Body of pancreas (tissue), 4 donors: ENCODE measurements around the gene CKAP5. TPM values are rescaled to one million over a fixed set of nuclear protein-coding genes. Genes with fewer than 3 reads are reported as not detected.

Source experiments
- ATAC-seq: fragments of 150-250 bp; one replicate; pipeline ENCODE4 v1.9.1; 2016
- DNase-seq, 4 donors: peaks; one replicate each; pipeline ENCODE4 v3.0.0-alpha.2; 2019
- H3K27ac ChIP-seq, 4 donors: fragments of 200-600 bp; sonication (generic); 1 replicate in 3 of 4; 2 replicates in 1 of 4; pipeline versions ENCODE4 v1.5.1 to v1.6.1; 2016 to 2019; ENCODE audit warnings: mild to moderate bottlenecking in 1 of 4, mixed read lengths in 1 of 4, moderate library complexity in 1 of 4
- H3K27me3 ChIP-seq, 2 donors: fragments of 200-600 bp; sonication (generic); one replicate each; pipeline ENCODE4 v1.6.0; 2016; ENCODE audit warnings: mild to moderate bottlenecking in 1 of 2
- H3K36me3 ChIP-seq, 2 donors: fragments of 200-600 bp; sonication (generic); replicated peaks in 1 of 2; 2 replicates each; pipeline ENCODE4 v1.5.1; 2016; ENCODE audit warnings: low read depth in 2 of 2; ENCODE audit not compliant: insufficient read depth in 1 of 2
- H3K4me1 ChIP-seq: fragments of 200-600 bp; sonication (generic); one replicate; pipeline ENCODE4 v1.6.0; 2016
- H3K4me3 ChIP-seq, 2 donors: fragments of 200-600 bp; sonication (generic); 1 replicate in 1 of 2; 2 replicates in 1 of 2; pipeline ENCODE4 v1.5.1; 2016 to 2019
- H3K9me3 ChIP-seq, 3 donors: fragments of 200-600 bp; sonication (generic); 1 replicate in 2 of 3; 2 replicates in 1 of 3; pipeline ENCODE4 v1.5.1; 2016
- CTCF ChIP-seq, 7 experiments: fragments of 450-650 bp in 4 of 7; fragments of 200-600 bp in 3 of 7; sonication (generic) in 3 of 7; IDR thresholded peaks; one replicate each; pipeline ENCODE4 v1.5.1; 2016 to 2019; ENCODE audit warnings: antibody characterized with exemption in 7 of 7
- POLR2A ChIP-seq, 3 donors: fragments of 450-650 bp; IDR thresholded peaks; one replicate each; pipeline ENCODE4 v1.6.1; 2016; ENCODE audit warnings: antibody characterized with exemption in 3 of 3, mild to moderate bottlenecking in 2 of 3
- WGBS, 2 donors: methylation state at CpG; one replicate each; pipeline ENCODE4 v1.1.5; 2017; 5-methylcytosine and 5-hydroxymethylcytosine counted together
- intact Hi-C: fragments of 100-400 bp; cut with DNase I; formaldehyde crosslinking; loops from one replicate; pipeline ENCODE4 v1.15.1; 2023
- total RNA-seq, 2 donors: library from RNA; depleted of rRNA; stranded (reverse); fragments of >200 nt; gene quantifications; one replicate each; pipeline ENCODE4 v1.1.0, GENCODE V29; 2016

Gene CKAP5
- total RNA-seq, 2 donors from 2014 or later, result 22.8 to 24.7 TPM

GRCh38 chr11:46696212-46696558 is 149.9 kb downstream of the CKAP5 start:
- intact Hi-C loops, result no loop called here
- no peak for ATAC-seq
- peak in 2 of 4 donors; percentile 31 to 37 for DNase-seq
- peaks cover 0 to 8% of the 10 kb centered on the region in 2 donors for H3K36me3 ChIP-seq
- no peak overlapping the region for H3K4me3 ChIP-seq
- H3K27ac ChIP-seq, result peak overlapping the region in 1 of 4 donors; percentile 13
- H3K27me3 ChIP-seq, result no peaks in the 10 kb centered on the region
- peaks cover 28% of the 10 kb centered on the region for H3K4me1 ChIP-seq
- 62 to 74% methylated on average over 6 to 10 of the region's 11 CpGs for WGBS, 2 donors
- H3K9me3 ChIP-seq, result no peaks in the 10 kb centered on the region
- TF ChIP-seq POLR2A (IDR thresholded peaks at IDR 0.05) (no peak), CTCF (IDR thresholded peaks at IDR 0.05) (no peak)

- DNase-seq (no peak), ATAC-seq (no peak)
- Histone ChIP-seq H3K36me3 (peaks cover 0 to 10% of the 10 kb centered on the region in 2 donors), H3K4me1 (peaks cover 28% of the 10 kb centered on the region), H3K4me3 (no peak overlapping the region), H3K27me3 (no peaks in the 10 kb centered on the region), H3K9me3 (no peaks in the 10 kb centered on the region), H3K27ac (no peak overlapping the region)
- TF ChIP-seq CTCF (IDR thresholded peaks at IDR 0.05) (no peak), POLR2A (IDR thresholded peaks at IDR 0.05) (no peak)
- intact Hi-C loops, result no loop called here
- WGBS, 2 donors, result 88% methylated on average over 5 to 12 of the region's 12 CpGs
Measured at GRCh38 chr11:46695345-46696211, 150.5 kb downstream of the CKAP5 start.

DNA sequence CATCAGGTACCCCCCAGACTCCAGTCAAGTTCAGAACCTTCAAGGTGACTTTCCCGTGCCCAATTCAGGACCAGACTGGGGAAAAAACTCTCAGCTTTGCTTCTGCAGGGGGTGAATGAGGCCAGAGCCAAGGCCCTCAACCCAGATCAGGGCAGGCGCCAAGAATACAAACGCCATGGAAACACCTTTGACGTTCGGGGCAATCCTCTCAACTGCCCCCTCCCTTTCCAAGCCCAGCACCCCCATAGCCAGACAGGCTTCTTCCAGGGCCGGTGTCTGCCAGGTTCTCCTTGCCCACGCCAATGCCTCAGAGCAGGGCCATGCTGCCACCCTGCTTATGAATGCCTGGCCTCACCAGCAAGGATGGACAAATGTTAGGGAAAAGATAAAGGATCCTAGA is 151.5 kb downstream of the CKAP5 start:
- H3K36me3 ChIP-seq, result peaks cover 0 to 10% of the 10 kb centered on the region in 2 donors
- ATAC-seq (no peak), DNase-seq (no peak)
- no peaks in the 10 kb centered on the region for H3K9me3 ChIP-seq
- peaks cover 24% of the 10 kb centered on the region for H3K4me1 ChIP-seq
- TF ChIP-seq POLR2A (IDR thresholded peaks at IDR 0.05) (no peak), CTCF (IDR thresholded peaks at IDR 0.05) (no peak)
- whole genome bisulfite sequencing, 2 donors, result 85% methylated on average over 7 of the region's 7 CpGs; no CpG with 5 or more reads in 1 of the 2 donors
- intact Hi-C loops, result no loop called here
- no peaks in the 10 kb centered on the region for H3K27me3 ChIP-seq
- no peak overlapping the region for H3K27ac ChIP-seq
- H3K4me3 ChIP-seq, result no peak overlapping the region

- H3K36me3 ChIP-seq, result peaks cover 0 to 10% of the 10 kb centered on the region in 2 donors
- DNase-seq, result no peak
- TF ChIP-seq CTCF (IDR thresholded peaks at IDR 0.05) (no peak), POLR2A (IDR thresholded peaks at IDR 0.05) (no peak)
- no peaks in the 10 kb centered on the region for H3K27me3 ChIP-seq
- H3K27ac ChIP-seq, result no peak overlapping the region
- 86 to 92% methylated on average over 6 of the region's 6 CpGs for WGBS, 2 donors
- no peaks in the 10 kb centered on the region for H3K9me3 ChIP-seq
- ATAC-seq, result no peak
- intact Hi-C loops, result no loop called here
- H3K4me3 ChIP-seq, result no peak overlapping the region
- H3K4me1 ChIP-seq, result peaks cover 19% of the 10 kb centered on the region
Measured at GRCh38 chr11:46694072-46694471, 152.0 kb downstream of the CKAP5 start.

DNA sequence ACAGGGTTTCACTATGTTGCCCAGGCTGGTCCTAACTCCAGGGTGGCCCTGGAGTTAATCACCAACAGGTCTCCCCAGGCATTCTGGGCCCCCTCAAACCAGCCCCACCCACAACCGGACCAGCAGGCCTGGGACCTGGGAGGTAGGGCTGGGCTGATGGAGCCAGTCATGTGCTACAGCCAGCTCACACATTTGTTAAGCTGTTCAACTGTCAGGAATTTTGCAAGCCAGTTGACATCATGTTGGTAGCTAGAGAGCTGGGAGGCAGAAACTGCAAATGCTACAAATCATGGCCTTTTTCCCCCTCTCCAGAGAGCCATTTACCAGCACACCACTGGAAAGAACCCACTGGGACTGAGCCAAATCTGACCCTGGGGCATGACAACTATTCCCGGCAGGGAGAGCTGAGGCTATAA is 152.5 kb downstream of the CKAP5 start:
- ATAC-seq, result no peak
- Histone ChIP-seq H3K27me3 (no peaks in the 10 kb centered on the region), H3K27ac (no peak overlapping the region), H3K36me3 (peaks cover 0 to 10% of the 10 kb centered on the region in 2 donors), H3K9me3 (no peaks in the 10 kb centered on the region), H3K4me1 (peaks cover 14% of the 10 kb centered on the region), H3K4me3 (no peak overlapping the region)
- no peak for TF ChIP-seq POLR2A (IDR thresholded peaks at IDR 0.05)
- no peak for TF ChIP-seq CTCF (IDR thresholded peaks at IDR 0.05)
- intact Hi-C loops, result no loop called here
- WGBS, 2 donors, result 52 to 82% methylated on average over 2 of the region's 2 CpGs
- DNase-seq, result no peak
